Measurements from ENCODE around the gene TRIM8.

DNA sequence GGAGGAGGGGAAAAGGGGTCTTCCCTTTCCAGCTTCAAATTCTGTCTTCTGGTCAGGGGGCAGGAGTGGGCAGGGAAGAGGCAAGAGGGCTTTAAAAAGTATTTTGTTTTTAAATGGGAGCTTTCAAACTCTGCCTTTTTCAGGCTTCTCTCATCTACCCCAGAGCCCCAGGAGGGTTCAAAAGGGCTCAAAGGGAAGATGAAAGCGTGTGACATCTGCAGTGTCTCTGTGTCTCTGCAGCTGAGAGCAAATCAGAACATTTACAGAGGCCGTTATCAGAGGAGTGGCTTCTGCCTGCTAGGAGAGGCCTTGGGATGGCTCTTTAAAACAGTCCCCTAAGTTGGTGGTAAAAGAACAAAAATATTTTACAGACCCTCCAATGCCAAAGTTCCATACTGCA is 30.3 kb downstream of the TRIM8 start:
- TF ChIP-seq, protein P1, sequence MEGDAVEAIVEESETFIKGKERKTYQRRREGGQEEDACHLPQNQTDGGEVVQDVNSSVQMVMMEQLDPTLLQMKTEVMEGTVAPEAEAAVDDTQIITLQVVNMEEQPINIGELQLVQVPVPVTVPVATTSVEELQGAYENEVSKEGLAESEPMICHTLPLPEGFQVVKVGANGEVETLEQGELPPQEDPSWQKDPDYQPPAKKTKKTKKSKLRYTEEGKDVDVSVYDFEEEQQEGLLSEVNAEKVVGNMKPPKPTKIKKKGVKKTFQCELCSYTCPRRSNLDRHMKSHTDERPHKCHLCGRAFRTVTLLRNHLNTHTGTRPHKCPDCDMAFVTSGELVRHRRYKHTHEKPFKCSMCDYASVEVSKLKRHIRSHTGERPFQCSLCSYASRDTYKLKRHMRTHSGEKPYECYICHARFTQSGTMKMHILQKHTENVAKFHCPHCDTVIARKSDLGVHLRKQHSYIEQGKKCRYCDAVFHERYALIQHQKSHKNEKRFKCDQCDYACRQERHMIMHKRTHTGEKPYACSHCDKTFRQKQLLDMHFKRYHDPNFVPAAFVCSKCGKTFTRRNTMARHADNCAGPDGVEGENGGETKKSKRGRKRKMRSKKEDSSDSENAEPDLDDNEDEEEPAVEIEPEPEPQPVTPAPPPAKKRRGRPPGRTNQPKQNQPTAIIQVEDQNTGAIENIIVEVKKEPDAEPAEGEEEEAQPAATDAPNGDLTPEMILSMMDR (IDR thresholded peaks at IDR 0.05) = no peak
- TF ChIP-seq POLR2A (IDR thresholded peaks at IDR 0.05) = no peak
- TF ChIP-seq POLR2AphosphoS5 (IDR thresholded peaks at IDR 0.05) = no peak
- no peak for TF ChIP-seq EP300 (IDR thresholded peaks at IDR 0.05)
